ENCODE results near the gene EFCC1. TPM values are rescaled to one million over a fixed set of nuclear protein-coding genes. Genes with fewer than 3 reads are reported as not detected.
A peak's percentile ranks its signal among the peaks of the same experiment; 100 is the strongest.

Gene EFCC1
- total and polyA plus RNA-seq, 2 donors from 2014 or later, result 2.4 to 3.7 TPM

GRCh38 chr3:129021140-129021551 lies 20.0 kb downstream of the EFCC1 start:
- DNase-seq (peak in 1 of 5 donors; percentile 47), FAIRE-seq (no peak)
- H3K4me1 ChIP-seq (ENCODE audit: control insufficient read depth in 2 of 3, insufficient read depth in 2 of 3, low read depth in 1 of 3, low read length in 3 of 3), result peaks cover 0 to 7% (median 2%) of the 10 kb centered on the region in 3 donors
- H3K9ac ChIP-seq (ENCODE audit: low read length in 3 of 3), result no peak overlapping the region
- H3K4me3 ChIP-seq (ENCODE audit: low read length in 3 of 3), result no peak overlapping the region
- H3K36me3 ChIP-seq (ENCODE audit: control insufficient read depth in 2 of 3, insufficient read depth in 3 of 3, low read length in 3 of 3), result peaks cover 0 to under 1% (median 0%) of the 10 kb centered on the region in 3 donors
- intact Hi-C loops (cut with DNase I), result no loop called here
- H3K9me3 ChIP-seq (ENCODE audit: control insufficient read depth in 2 of 3, insufficient read depth in 1 of 3, low read length in 3 of 3), result no peaks in the 10 kb centered on the region
- H3K27ac ChIP-seq (ENCODE audit: low read depth in 2 of 2, low read length in 2 of 2), result no peak overlapping the region
- H3K27me3 ChIP-seq (ENCODE audit: control insufficient read depth, insufficient read depth, low read length), result no peaks in the 10 kb centered on the region
- TF ChIP-seq CTCF (IDR thresholded peaks at IDR 0.05; ENCODE audit: borderline replicate concordance, extremely low read depth, insufficient read depth), result no peak

GRCh38 chr3:129022114-129023007 lies 21.3 kb downstream of the EFCC1 start:
- no peaks in the 10 kb centered on the region for H3K27me3 ChIP-seq (ENCODE audit: control insufficient read depth, insufficient read depth, low read length)
- FAIRE-seq, result no peak
- no peak for TF ChIP-seq CTCF (IDR thresholded peaks at IDR 0.05; ENCODE audit: borderline replicate concordance, extremely low read depth, insufficient read depth)
- peaks cover 0 to 8% (median 5%) of the 10 kb centered on the region in 3 donors for H3K4me1 ChIP-seq (ENCODE audit: control insufficient read depth in 2 of 3, insufficient read depth in 2 of 3, low read depth in 1 of 3, low read length in 3 of 3)
- peak overlapping the region; percentile 47 to 51 for H3K27ac ChIP-seq (ENCODE audit: low read depth in 2 of 2, low read length in 2 of 2)
- no peaks in the 10 kb centered on the region for H3K36me3 ChIP-seq (ENCODE audit: control insufficient read depth in 2 of 3, insufficient read depth in 3 of 3, low read length in 3 of 3)
- H3K9ac ChIP-seq (ENCODE audit: low read length in 3 of 3), result no peak overlapping the region
- no peak overlapping the region for H3K4me3 ChIP-seq (ENCODE audit: low read length in 3 of 3)
- intact Hi-C loops (cut with DNase I), result no loop called here
- H3K9me3 ChIP-seq (ENCODE audit: control insufficient read depth in 2 of 3, insufficient read depth in 1 of 3, low read length in 3 of 3), result no peaks in the 10 kb centered on the region
- peak in 4 of 5 donors; percentile 59 to 92 (median 76) for DNase-seq

- H3K9ac ChIP-seq (ENCODE audit: low read length in 3 of 3), result no peak overlapping the region
- peaks cover 0 to 8% (median 5%) of the 10 kb centered on the region in 3 donors for H3K4me1 ChIP-seq (ENCODE audit: control insufficient read depth in 2 of 3, insufficient read depth in 2 of 3, low read depth in 1 of 3, low read length in 3 of 3)
- no peak for DNase-seq
- H3K27me3 ChIP-seq (ENCODE audit: control insufficient read depth, insufficient read depth, low read length), result no peaks in the 10 kb centered on the region
- H3K9me3 ChIP-seq (ENCODE audit: control insufficient read depth in 2 of 3, insufficient read depth in 1 of 3, low read length in 3 of 3), result no peaks in the 10 kb centered on the region
- FAIRE-seq, result no peak
- H3K36me3 ChIP-seq (ENCODE audit: control insufficient read depth in 2 of 3, insufficient read depth in 3 of 3, low read length in 3 of 3), result no peaks in the 10 kb centered on the region
- intact Hi-C loops (cut with DNase I), result no loop called here
- TF ChIP-seq CTCF (IDR thresholded peaks at IDR 0.05; ENCODE audit: borderline replicate concordance, extremely low read depth, insufficient read depth), result no peak
- peak overlapping the region in 1 of 2 donors; percentile 47 for H3K27ac ChIP-seq (ENCODE audit: low read depth in 2 of 2, low read length in 2 of 2)
- no peak overlapping the region for H3K4me3 ChIP-seq (ENCODE audit: low read length in 3 of 3)
Observed at GRCh38 chr3:129023008-129023358, 21.9 kb downstream of the EFCC1 start.
